ENCODE data around the gene ADARB2. TPM values are rescaled to one million over a fixed set of nuclear protein-coding genes. Genes with fewer than 3 reads are reported as not detected.

Gene ADARB2
- total RNA-seq, 3 donors from 2014 or later (not counting 1 experiment from before 2014, with no cell fraction given), result 0.27 to 0.78 (median 0.40) TPM

GRCh38 chr10:1214882-1215540, 522.3 kb downstream of the ADARB2 start:
- Histone ChIP-seq H3K27me3 (ENCODE audit: control insufficient read depth, insufficient read depth, low read length) (no peaks in the 10 kb centered on the region), H3K4me1 (ENCODE audit: control insufficient read depth, insufficient read depth, low read length) (no peaks in the 10 kb centered on the region), H3K36me3 (ENCODE audit: control insufficient read depth, insufficient read depth, low read length) (no peaks in the 10 kb centered on the region), H3K4me3 (ENCODE audit: low read length) (no peak overlapping the region), H3K27ac (ENCODE audit: low read length) (no peak overlapping the region), H3K9me3 (ENCODE audit: control insufficient read depth, insufficient read depth, low read length) (no peaks in the 10 kb centered on the region)
- no peaks in the 10 kb centered on the region for H3K27me3 Mint-ChIP-seq (ENCODE audit: low read depth in 2 of 2)
- H3K4me1 Mint-ChIP-seq, result peaks cover 2 to 3% of the 10 kb centered on the region in 2 donors
- ATAC-seq (no peak), DNase-seq (no peak)
- intact Hi-C loops (cut with micrococcal nuclease), result no loop called here
- no peaks in the 10 kb centered on the region for H3K9me3 Mint-ChIP-seq
- H3K36me3 Mint-ChIP-seq, result no peaks in the 10 kb centered on the region
- WGBS (ENCODE audit: insufficient coverage), result 88% methylated on average over 16 of the region's 16 CpGs
- no peak for TF ChIP-seq CTCF (IDR thresholded peaks at IDR 0.05)
- no peak overlapping the region for H3K4me3 Mint-ChIP-seq
- H3K27ac Mint-ChIP-seq, result no peak overlapping the region

DNA sequence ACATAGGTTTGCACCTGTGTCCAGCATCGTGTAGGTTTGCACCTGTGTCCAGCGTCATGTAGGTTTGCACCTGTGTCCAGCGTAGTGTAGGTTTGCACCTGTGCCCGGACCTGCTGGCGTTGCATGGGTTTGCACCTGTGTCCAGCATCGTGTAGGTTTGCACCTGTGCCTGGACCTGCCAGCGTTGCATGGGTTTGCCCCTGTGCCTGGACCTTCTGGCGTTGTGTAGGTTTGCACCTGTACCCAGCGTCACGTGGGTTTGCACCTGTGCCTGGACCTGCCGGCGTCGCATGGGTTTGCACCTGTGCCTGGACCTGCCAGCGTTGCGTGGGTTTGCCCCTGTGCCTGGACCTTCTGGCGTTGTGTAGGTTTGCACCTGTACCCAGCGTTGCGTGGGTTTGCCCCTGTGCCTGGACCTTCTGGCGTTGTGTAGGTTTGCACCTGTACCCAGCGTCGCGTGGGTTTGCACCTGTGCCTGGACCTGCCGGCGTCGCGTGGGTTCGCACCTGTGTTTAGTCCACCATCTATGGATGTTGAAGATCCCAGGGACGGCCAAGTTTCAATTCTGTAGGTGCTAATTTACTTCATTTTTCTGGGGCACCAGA, 523.2 kb downstream of the ADARB2 start:
- Mint-ChIP-seq H3K4me3 (no peak overlapping the region), H3K27ac (no peak overlapping the region), H3K9me3 (peaks cover 0 to 6% of the 10 kb centered on the region in 2 donors), H3K27me3 (ENCODE audit: low read depth in 2 of 2) (no peaks in the 10 kb centered on the region), H3K4me1 (peaks cover 7 to 11% of the 10 kb centered on the region in 2 donors), H3K36me3 (no peaks in the 10 kb centered on the region)
- TF ChIP-seq CTCF (IDR thresholded peaks at IDR 0.05), result no peak
- no peaks in the 10 kb centered on the region for H3K27me3 ChIP-seq (ENCODE audit: control insufficient read depth, insufficient read depth, low read length)
- H3K9me3 ChIP-seq (ENCODE audit: control insufficient read depth, insufficient read depth, low read length), result peaks cover 3% of the 10 kb centered on the region
- H3K4me1 ChIP-seq (ENCODE audit: control insufficient read depth, insufficient read depth, low read length), result peaks cover 3% of the 10 kb centered on the region
- WGBS (ENCODE audit: insufficient coverage), result 90% methylated on average over 28 of the region's 28 CpGs
- DNase-seq, result no peak
- no peak overlapping the region for H3K27ac ChIP-seq (ENCODE audit: low read length)
- no peaks in the 10 kb centered on the region for H3K36me3 ChIP-seq (ENCODE audit: control insufficient read depth, insufficient read depth, low read length)
- H3K4me3 ChIP-seq (ENCODE audit: low read length), result no peak overlapping the region
- intact Hi-C loops (cut with micrococcal nuclease), result no loop called here
- no peak for ATAC-seq

DNA sequence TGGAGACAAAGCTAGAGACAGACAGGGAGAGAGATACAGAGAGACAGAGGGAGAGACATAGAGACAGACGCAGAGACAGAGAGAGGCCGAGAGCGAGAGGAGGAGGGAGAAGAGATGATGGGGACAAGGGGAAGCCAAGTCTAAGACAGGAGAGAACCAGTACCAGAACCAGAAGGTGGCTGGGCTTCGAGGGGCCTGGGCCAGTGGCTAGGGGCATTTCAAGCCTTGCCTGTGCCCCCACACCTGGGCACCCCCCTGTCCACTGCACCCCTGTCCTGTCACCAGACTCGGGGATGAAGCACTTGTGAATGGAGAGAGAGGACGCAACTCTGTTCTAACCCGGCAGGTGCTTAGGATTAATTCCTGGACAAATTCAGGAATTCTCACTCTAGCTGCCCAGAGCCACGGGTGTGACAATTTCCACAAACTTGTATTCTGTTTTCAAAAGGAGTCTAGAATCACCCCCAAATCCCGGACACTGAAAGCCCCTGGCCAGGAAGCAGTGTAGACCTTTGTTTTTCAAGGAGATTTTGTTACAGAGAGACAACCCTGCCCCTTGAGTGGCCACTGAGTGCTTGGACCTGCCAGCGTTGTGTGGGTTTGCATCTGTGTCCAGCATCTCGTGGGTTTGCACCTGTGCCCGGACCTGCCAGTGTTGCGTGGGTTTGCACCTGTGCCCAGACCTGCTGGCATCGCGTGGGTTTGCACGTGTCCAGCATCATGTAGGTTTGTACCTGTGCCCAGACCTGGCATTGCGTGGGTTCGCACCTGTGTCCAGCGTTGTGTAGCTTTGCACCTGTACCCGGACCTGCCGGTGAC, 523.9 kb downstream of the ADARB2 start:
- H3K27ac ChIP-seq (ENCODE audit: low read length), result no peak overlapping the region
- no peak overlapping the region for H3K4me3 ChIP-seq (ENCODE audit: low read length)
- no peak overlapping the region for H3K27ac Mint-ChIP-seq
- no peak overlapping the region for H3K4me3 Mint-ChIP-seq
- TF ChIP-seq CTCF (IDR thresholded peaks at IDR 0.05), result no peak
- no peaks in the 10 kb centered on the region for H3K27me3 Mint-ChIP-seq (ENCODE audit: low read depth in 2 of 2)
- DNase-seq (no peak), ATAC-seq (no peak)
- peaks cover 3% of the 10 kb centered on the region for H3K9me3 ChIP-seq (ENCODE audit: control insufficient read depth, insufficient read depth, low read length)
- 84% methylated on average over 21 of the region's 21 CpGs for WGBS (ENCODE audit: insufficient coverage)
- no peaks in the 10 kb centered on the region for H3K36me3 ChIP-seq (ENCODE audit: control insufficient read depth, insufficient read depth, low read length)
- intact Hi-C loops (cut with micrococcal nuclease), result no loop called here
- no peaks in the 10 kb centered on the region for H3K27me3 ChIP-seq (ENCODE audit: control insufficient read depth, insufficient read depth, low read length)
- H3K4me1 ChIP-seq (ENCODE audit: control insufficient read depth, insufficient read depth, low read length), result peaks cover 6% of the 10 kb centered on the region
- no peaks in the 10 kb centered on the region for H3K36me3 Mint-ChIP-seq
- peaks cover 7 to 18% of the 10 kb centered on the region in 2 donors for H3K4me1 Mint-ChIP-seq
- peaks cover 0 to 7% of the 10 kb centered on the region in 2 donors for H3K9me3 Mint-ChIP-seq
